Transverse colon (tissue), 4 donors: ENCODE data around the gene ZNF683.

Experiments used
- CTCF ChIP-seq, 5 experiments: fragments of 200-600 bp in 3 of 5; fragments of 450-650 bp in 2 of 5; sonication (generic) in 3 of 5; IDR thresholded peaks; 1 replicate in 2 of 5; 2 replicates in 3 of 5; pipeline ENCODE4 v1.5.1; 2016 to 2017; ENCODE audit warnings: antibody characterized with exemption in 5 of 5, inconsistent platforms in 3 of 5, mild to moderate bottlenecking in 2 of 5, moderate library complexity in 1 of 5
- EP300 ChIP-seq: sonication (generic); formaldehyde crosslinking; IDR thresholded peaks from one replicate; pipeline ENCODE4 v1.6.1; 2017; ENCODE audit warnings: antibody characterized with exemption, low read depth
- POLR2A ChIP-seq: fragments of 450-650 bp; IDR thresholded peaks from one replicate; pipeline ENCODE4 v1.6.1; 2016; ENCODE audit warnings: antibody characterized with exemption, mild to moderate bottlenecking, moderate library complexity
- POLR2AphosphoS5 ChIP-seq, 3 donors: sonication (generic); formaldehyde crosslinking; IDR thresholded peaks; one replicate each; pipeline ENCODE4 v1.6.1; 2016; ENCODE audit warnings: antibody characterized with exemption in 3 of 3

GRCh38 chr1:26410706-26411623 is 38.4 kb upstream of the ZNF683 start, which contains the start of gene LIN28A:
- TF ChIP-seq CTCF (IDR thresholded peaks at IDR 0.05), result no peak
- TF ChIP-seq POLR2A, result no peak
- TF ChIP-seq POLR2AphosphoS5 (IDR thresholded peaks at IDR 0.05), result no peak
- TF ChIP-seq EP300, result no peak
